A549 (cell line): ENCODE results near the gene DIS3L2. TPM values are rescaled to one million over a fixed set of nuclear protein-coding genes. Genes with fewer than 3 reads are reported as not detected.

Experiments used
- ATAC-seq, 2 experiments: fragments of 200-7000 bp in 1 of 2; fragments of >200 bp in 1 of 2; cut with Nextera tagmentation in 1 of 2; cut with Tn5 transposase in 1 of 2; 3 replicates each; pipeline versions ENCODE4 v1.8.0 to v1.9.1; 2018 to 2020; ENCODE audit warnings: mild to moderate bottlenecking in 1 of 2, moderate library complexity in 1 of 2
- CTCF ChIA-PET: fragments of 300-600 bp; sonication (Branson Sonifier 250); formaldehyde crosslinking; extraction: SDS; loops from one replicate; lab custom pipeline; 2021; ENCODE audit warnings: antibody characterized with exemption, inconsistent platforms; lab: Yijun Ruan, JAX
- POLR2A ChIA-PET: fragments of 350-600 bp; formaldehyde crosslinking; extraction: SDS; loops from one replicate; lab custom pipeline; 2021; ENCODE audit warnings: antibody characterized with exemption, inconsistent platforms; lab: Yijun Ruan, JAX
- DNase-seq, 2 experiments: peaks; one replicate each; pipeline versions ENCODE4 v3.0.0 to v3.0.0-alpha.2; 2011 to 2016; ENCODE audit warnings: low read depth in 1 of 2, low spot score in 1 of 2
- FAIRE-seq: peaks from 2 replicates; lab custom pipeline; 2011; peaks lifted over from hg19 to GRCh38; lab: Jason Lieb, UNC
- H3K27ac ChIP-seq, 2 experiments: fragments of >200 bp; sonication (Bioruptor Twin); formaldehyde crosslinking; 3 replicates each; pipeline ENCODE4 v1.5.1; 2016 to 2017
- H3K4me1 ChIP-seq: fragments of >200 bp; sonication (Bioruptor Twin); formaldehyde crosslinking; 3 replicates; pipeline ENCODE4 v1.6.1; 2016
- H3K4me2 ChIP-seq: fragments of >200 bp; sonication (Bioruptor Twin); formaldehyde crosslinking; 3 replicates; pipeline ENCODE4 v1.6.1; 2016
- H3K4me3 ChIP-seq: fragments of >200 bp; sonication (Bioruptor Twin); formaldehyde crosslinking; 3 replicates; pipeline ENCODE4 v1.5.1; 2016
- H3K9me3 ChIP-seq: fragments of >200 bp; sonication (Bioruptor Twin); formaldehyde crosslinking; 3 replicates; pipeline ENCODE4 v1.6.1; 2016
- EP300 ChIP-seq, 2 experiments: fragments of >200 bp; sonication (Bioruptor Twin); formaldehyde crosslinking; IDR thresholded peaks; 2 replicates in 1 of 2; 3 replicates in 1 of 2; pipeline ENCODE4 v1.6.1; 2016 to 2017
- FOSB ChIP-seq: fragments of 250-450 bp; sonication (Bioruptor Pico); IDR thresholded peaks from 2 replicates; pipeline ENCODE4 v1.5.0; 2020; ENCODE audit warnings: mild to moderate bottlenecking, moderate library complexity
- FOXS1 ChIP-seq: fragments of 250-450 bp; sonication (Bioruptor Pico); IDR thresholded peaks from 2 replicates; pipeline ENCODE4 v1.5.0; 2020; ENCODE audit warnings: mild to moderate bottlenecking, moderate library complexity
- HDAC2 ChIP-seq: fragments of 200-600 bp; sonication (generic); IDR thresholded peaks from 2 replicates; pipeline ENCODE4 v1.6.1; 2016
- HOXB13 ChIP-seq: fragments of 250-450 bp; sonication (Bioruptor Pico); IDR thresholded peaks from 2 replicates; pipeline ENCODE4 v1.5.0; 2020; ENCODE audit warnings: low read depth, mild to moderate bottlenecking, moderate library complexity
- HOXB5 ChIP-seq: fragments of 250-450 bp; sonication (Bioruptor Pico); IDR thresholded peaks from 2 replicates; pipeline ENCODE4 v1.5.0; 2020; ENCODE audit warnings: mild to moderate bottlenecking, moderate library complexity
- JUNB ChIP-seq: fragments of >200 bp; sonication (Bioruptor Twin); formaldehyde crosslinking; IDR thresholded peaks from 2 replicates; pipeline ENCODE4 v1.6.1; 2016
- KDM1A ChIP-seq: fragments of 200-600 bp; sonication (generic); IDR thresholded peaks from 2 replicates; pipeline ENCODE4 v1.6.1; 2016; ENCODE audit warnings: low read depth, mild to moderate bottlenecking
- MAZ ChIP-seq: fragments of 150-350 bp; IDR thresholded peaks from 2 replicates; pipeline ENCODE4 v1.6.1; 2014; ENCODE audit warnings: antibody characterized with exemption, low read depth, low read length, borderline replicate concordance
- MYC ChIP-seq: IDR thresholded peaks from 2 replicates; pipeline ENCODE4 v1.6.1; 2012; ENCODE audit warnings: mild to moderate bottlenecking, inconsistent platforms, low read length, improper control_type of control experiment, borderline replicate concordance
- PHF8 ChIP-seq: fragments of 200-600 bp; sonication (generic); IDR thresholded peaks from 2 replicates; pipeline ENCODE4 v1.6.1; 2016; ENCODE audit warnings: low read depth, mild to moderate bottlenecking, antibody characterized with exemption, moderate library complexity, borderline replicate concordance
- POLR2A ChIP-seq: IDR thresholded peaks from 2 replicates; pipeline ENCODE4 v1.6.1; 2012; ENCODE audit warnings: mild to moderate bottlenecking, low read length
- POLR2AphosphoS2 ChIP-seq: conservative IDR thresholded peaks from 2 replicates; pipeline ENCODE4 v1.6.1; 2012; ENCODE audit warnings: low read length, improper control_type of control experiment, inconsistent platforms
- RAD21 ChIP-seq, 2 experiments: fragments of >200 bp in 1 of 2; sonication (Bioruptor Twin) in 1 of 2; formaldehyde crosslinking in 1 of 2; IDR thresholded peaks in 1 of 2; conservative IDR thresholded peaks in 1 of 2; 2 replicates in 1 of 2; 3 replicates in 1 of 2; pipeline ENCODE4 v1.6.1; 2012 to 2018; ENCODE audit warnings: inconsistent platforms in 1 of 2
- RFX5 ChIP-seq: fragments of 450-650 bp; IDR thresholded peaks from 2 replicates; pipeline ENCODE4 v1.7.1; 2014; ENCODE audit warnings: antibody characterized with exemption, mild to moderate bottlenecking, moderate library complexity
- SMC3 ChIP-seq: fragments of >200 bp; sonication (Bioruptor Twin); formaldehyde crosslinking; IDR thresholded peaks from 3 replicates; pipeline ENCODE4 v1.6.1; 2018; ENCODE audit warnings: inconsistent platforms
- TP53 ChIP-seq: fragments of 250-450 bp; sonication (Bioruptor Pico); IDR thresholded peaks from 2 replicates; pipeline ENCODE4 v1.5.0; 2021; ENCODE audit warnings: mild to moderate bottlenecking, moderate library complexity
- ZNF302 ChIP-seq: fragments of 250-450 bp; sonication (Bioruptor Pico); IDR thresholded peaks from 2 replicates; pipeline ENCODE4 v1.9.0; 2021; ENCODE audit warnings: inconsistent platforms, mild to moderate bottlenecking, moderate library complexity
- WGBS: methylation state at CpG from one replicate; pipeline ENCODE4 v1.1.6; 2017; ENCODE audit errors: missing lambda C conversion rate; 5-methylcytosine and 5-hydroxymethylcytosine counted together
- polyA plus RNA-seq, 4 experiments: library from polyadenylated mRNA; depleted of rRNA in 3 of 4; stranded (reverse); fragments of >200 nt; fragmentation: RNase III in 1 of 4; extraction: RNeasy Plus Mini Kit Qiagen cat#74134 plus additional on column Dnase treatment in 1 of 4; gene quantifications; 2 replicates in 3 of 4; 3 replicates in 1 of 4; pipeline ENCODE4 v1.2.3, GENCODE V29; 2011 to 2017
- TF ChIP-seq, protein P1 (sequence below): fragments of >200 bp; sonication (Bioruptor Twin); formaldehyde crosslinking; IDR thresholded peaks from 3 replicates; pipeline ENCODE4 v1.6.1; 2016
- TF ChIP-seq, protein P2 (sequence below): fragments of >200 bp; sonication (Bioruptor Twin); formaldehyde crosslinking; IDR thresholded peaks from 3 replicates; pipeline ENCODE4 v1.5.1; 2016
- TF ChIP-seq, protein P3 (sequence below): IDR thresholded peaks from 2 replicates; pipeline ENCODE4 v1.6.1; 2012
- TF ChIP-seq, protein P4 (sequence below): fragments of 250-450 bp; sonication (Bioruptor Pico); IDR thresholded peaks from 2 replicates; pipeline ENCODE4 v1.5.0; 2020; ENCODE audit warnings: low read depth, mild to moderate bottlenecking, moderate library complexity
- TF ChIP-seq, protein P5 (sequence below): IDR thresholded peaks from 2 replicates; pipeline ENCODE4 v1.6.1; 2012; ENCODE audit warnings: low read depth, borderline replicate concordance
- TF ChIP-seq, protein P6 (sequence below): fragments of >200 bp; sonication (Bioruptor Twin); formaldehyde crosslinking; IDR thresholded peaks from 2 replicates; pipeline ENCODE4 v1.6.1; 2016

Gene DIS3L2
- polyA plus RNA-seq, 2 of the 4 experiments (the other 2 are of a cell fraction), result 14.9 to 15.4 TPM

DNA sequence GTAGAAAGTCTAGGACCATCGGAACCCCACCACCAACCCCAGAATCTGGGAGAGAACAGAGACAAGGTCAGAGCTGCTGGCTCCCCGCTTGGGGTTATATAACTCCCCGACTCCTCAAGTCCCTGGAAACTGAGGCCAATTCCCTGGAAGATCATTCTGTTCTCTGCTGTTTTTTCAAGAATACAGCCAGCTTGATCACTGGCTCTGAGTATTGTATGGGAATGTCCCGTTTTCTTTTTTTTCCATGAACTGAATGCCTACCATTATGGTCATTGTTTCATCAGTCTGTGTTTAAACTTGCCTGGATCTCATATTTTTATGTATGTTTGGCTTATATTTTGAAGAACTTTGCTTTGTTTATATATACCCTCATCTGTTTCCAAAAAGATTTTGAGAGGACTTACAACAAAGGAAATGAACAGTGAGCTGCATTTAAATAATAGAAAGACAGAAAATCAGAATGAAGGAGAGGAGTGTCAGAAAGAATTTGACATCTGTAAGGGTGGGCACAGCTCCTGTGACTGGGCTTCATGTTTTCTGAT lies 327.0 kb downstream of the DIS3L2 start (continued):
- TF ChIP-seq, protein P1, sequence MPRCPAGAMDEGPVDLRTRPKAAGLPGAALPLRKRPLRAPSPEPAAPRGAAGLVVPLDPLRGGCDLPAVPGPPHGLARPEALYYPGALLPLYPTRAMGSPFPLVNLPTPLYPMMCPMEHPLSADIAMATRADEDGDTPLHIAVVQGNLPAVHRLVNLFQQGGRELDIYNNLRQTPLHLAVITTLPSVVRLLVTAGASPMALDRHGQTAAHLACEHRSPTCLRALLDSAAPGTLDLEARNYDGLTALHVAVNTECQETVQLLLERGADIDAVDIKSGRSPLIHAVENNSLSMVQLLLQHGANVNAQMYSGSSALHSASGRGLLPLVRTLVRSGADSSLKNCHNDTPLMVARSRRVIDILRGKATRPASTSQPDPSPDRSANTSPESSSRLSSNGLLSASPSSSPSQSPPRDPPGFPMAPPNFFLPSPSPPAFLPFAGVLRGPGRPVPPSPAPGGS, result no peak
- TF ChIP-seq POLR2A (no peak), RFX5 (no peak), HDAC2 (no peak), PHF8 (no peak)
- TF ChIP-seq, protein P2, sequence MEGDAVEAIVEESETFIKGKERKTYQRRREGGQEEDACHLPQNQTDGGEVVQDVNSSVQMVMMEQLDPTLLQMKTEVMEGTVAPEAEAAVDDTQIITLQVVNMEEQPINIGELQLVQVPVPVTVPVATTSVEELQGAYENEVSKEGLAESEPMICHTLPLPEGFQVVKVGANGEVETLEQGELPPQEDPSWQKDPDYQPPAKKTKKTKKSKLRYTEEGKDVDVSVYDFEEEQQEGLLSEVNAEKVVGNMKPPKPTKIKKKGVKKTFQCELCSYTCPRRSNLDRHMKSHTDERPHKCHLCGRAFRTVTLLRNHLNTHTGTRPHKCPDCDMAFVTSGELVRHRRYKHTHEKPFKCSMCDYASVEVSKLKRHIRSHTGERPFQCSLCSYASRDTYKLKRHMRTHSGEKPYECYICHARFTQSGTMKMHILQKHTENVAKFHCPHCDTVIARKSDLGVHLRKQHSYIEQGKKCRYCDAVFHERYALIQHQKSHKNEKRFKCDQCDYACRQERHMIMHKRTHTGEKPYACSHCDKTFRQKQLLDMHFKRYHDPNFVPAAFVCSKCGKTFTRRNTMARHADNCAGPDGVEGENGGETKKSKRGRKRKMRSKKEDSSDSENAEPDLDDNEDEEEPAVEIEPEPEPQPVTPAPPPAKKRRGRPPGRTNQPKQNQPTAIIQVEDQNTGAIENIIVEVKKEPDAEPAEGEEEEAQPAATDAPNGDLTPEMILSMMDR, result no peak

DNA sequence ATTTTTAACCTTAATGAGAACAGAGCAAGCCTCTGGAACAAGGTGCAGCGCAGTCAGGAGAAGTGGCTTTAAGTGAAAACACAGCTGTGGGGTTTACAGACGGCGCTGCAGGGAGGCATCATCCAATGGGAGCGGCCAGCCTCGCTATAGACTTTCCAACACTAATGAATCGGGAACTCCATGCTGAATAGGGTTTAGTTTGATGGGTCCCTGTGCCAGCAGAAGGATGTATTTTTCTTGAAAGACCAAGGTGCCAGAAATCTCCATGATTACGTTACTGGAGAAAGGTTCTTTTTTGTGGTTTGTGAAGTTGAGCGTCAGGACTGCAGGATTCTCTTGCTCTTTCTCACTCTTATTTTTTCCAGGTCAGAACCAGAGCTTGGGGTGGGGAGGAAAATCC lies 329.2 kb downstream of the DIS3L2 start:
- ChIA-PET CTCF (interaction anchor here (0.6 to 4.3 kb wide), 7 partner anchors 13 to 655 kb away, joined by 3 to 20 read pairs (median 4); partner anchors contain the start of gene NPPC), POLR2A (no interaction called here)
- no peak for TF ChIP-seq HDAC2
- no peak for TF ChIP-seq MYC
- no peak for TF ChIP-seq EP300 (IDR thresholded peaks at IDR 0.05)
- no peak for TF ChIP-seq POLR2AphosphoS2
- TF ChIP-seq FOSB (CRISPR knock-in tag), result no peak
- FAIRE-seq (no peak), DNase-seq (no peak), ATAC-seq (no peak)
- 95% methylated on average over 8 of the region's 8 CpGs for WGBS
- no peaks in the 10 kb centered on the region for H3K9me3 ChIP-seq
- no peak overlapping the region for H3K4me2 ChIP-seq
- H3K4me1 ChIP-seq, result no peaks in the 10 kb centered on the region
- no peak overlapping the region for H3K27ac ChIP-seq
- no peak overlapping the region for H3K4me3 ChIP-seq

DNA sequence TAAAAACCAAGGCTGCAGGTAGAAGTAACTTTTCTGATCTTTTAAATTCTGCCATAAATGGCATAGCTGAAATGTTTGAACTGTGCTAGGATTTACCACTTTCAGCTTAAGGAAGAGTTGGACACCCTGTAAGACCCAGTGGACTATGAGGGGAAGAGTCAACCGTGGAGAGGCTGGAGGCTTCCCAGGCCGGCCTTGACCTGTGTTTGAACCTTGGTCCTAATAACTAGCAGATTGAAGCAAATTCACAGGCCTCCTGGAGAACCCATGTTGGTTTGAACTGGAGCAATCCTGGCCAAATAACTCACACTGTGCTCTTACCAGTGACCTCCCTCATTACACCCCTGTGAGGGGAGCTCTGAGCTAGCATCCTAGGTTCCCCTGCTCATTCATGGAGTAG lies 329.8 kb downstream of the DIS3L2 start:
- Histone ChIP-seq H3K4me1 (no peaks in the 10 kb centered on the region), H3K4me3 (no peak overlapping the region), H3K27ac (no peak overlapping the region), H3K9me3 (no peaks in the 10 kb centered on the region), H3K4me2 (no peak overlapping the region)
- WGBS, result 88% methylated on average over 2 of the region's 2 CpGs
- CTCF ChIA-PET, result interaction anchor here (1.4 to 4.3 kb wide), 8 partner anchors 9 to 386 kb away, joined by 3 to 25 read pairs (median 6); partner anchors contain the start of gene NPPC
- ATAC-seq (no peak), DNase-seq (no peak), FAIRE-seq (no peak)
- POLR2A ChIA-PET, result no interaction called here
- TF ChIP-seq KDM1A, result no peak
- TF ChIP-seq HOXB13 (CRISPR knock-in tag), result no peak
- TF ChIP-seq, protein P3, sequence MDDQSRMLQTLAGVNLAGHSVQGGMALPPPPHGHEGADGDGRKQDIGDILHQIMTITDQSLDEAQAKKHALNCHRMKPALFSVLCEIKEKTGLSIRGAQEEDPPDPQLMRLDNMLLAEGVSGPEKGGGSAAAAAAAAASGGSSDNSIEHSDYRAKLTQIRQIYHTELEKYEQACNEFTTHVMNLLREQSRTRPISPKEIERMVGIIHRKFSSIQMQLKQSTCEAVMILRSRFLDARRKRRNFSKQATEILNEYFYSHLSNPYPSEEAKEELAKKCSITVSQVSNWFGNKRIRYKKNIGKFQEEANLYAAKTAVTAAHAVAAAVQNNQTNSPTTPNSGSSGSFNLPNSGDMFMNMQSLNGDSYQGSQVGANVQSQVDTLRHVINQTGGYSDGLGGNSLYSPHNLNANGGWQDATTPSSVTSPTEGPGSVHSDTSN, result no peak
- TF ChIP-seq EP300 (IDR thresholded peaks at IDR 0.05), result no peak
- no peak for TF ChIP-seq ZNF302 (CRISPR knock-in tag)
- no peak for TF ChIP-seq FOXS1
- TF ChIP-seq JUNB, result no peak
- TF ChIP-seq RAD21 (conservative IDR thresholded peaks at IDR 0.05 in 1 of 2, IDR thresholded peaks at IDR 0.05 in 1 of 2), result no peak
- TF ChIP-seq RFX5, result no peak
- TF ChIP-seq, protein P4, sequence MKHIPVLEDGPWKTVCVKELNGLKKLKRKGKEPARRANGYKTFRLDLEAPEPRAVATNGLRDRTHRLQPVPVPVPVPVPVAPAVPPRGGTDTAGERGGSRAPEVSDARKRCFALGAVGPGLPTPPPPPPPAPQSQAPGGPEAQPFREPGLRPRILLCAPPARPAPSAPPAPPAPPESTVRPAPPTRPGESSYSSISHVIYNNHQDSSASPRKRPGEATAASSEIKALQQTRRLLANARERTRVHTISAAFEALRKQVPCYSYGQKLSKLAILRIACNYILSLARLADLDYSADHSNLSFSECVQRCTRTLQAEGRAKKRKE (CRISPR knock-in tag), result no peak
- TF ChIP-seq, protein P5, sequence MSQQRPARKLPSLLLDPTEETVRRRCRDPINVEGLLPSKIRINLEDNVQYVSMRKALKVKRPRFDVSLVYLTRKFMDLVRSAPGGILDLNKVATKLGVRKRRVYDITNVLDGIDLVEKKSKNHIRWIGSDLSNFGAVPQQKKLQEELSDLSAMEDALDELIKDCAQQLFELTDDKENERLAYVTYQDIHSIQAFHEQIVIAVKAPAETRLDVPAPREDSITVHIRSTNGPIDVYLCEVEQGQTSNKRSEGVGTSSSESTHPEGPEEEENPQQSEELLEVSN, result no peak
- no peak for TF ChIP-seq SMC3
- TF ChIP-seq, protein P6, sequence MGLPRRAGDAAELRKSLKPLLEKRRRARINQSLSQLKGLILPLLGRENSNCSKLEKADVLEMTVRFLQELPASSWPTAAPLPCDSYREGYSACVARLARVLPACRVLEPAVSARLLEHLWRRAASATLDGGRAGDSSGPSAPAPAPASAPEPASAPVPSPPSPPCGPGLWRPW, result no peak
- TF ChIP-seq HOXB5 (CRISPR knock-in tag), result no peak
- TF ChIP-seq, protein P2, result no peak
- TF ChIP-seq TP53 (CRISPR knock-in tag), result no peak
- no peak for TF ChIP-seq MAZ
